HG03378 (cell line): ENCODE data around the gene NDUFAF5.
"Not testable (repeated sequence)": the region's sequence is repeated elsewhere in the genome, so short reads cannot be mapped to it uniquely, and the experiment has no call there.

ENCODE experiments used
- ATAC-seq: cut with Tn5 transposase; IDR thresholded peaks from one replicate; pipeline ENCODE4 v1.9.1; 2021; ENCODE audit warnings: mild to moderate bottlenecking, moderate library complexity; ENCODE audit not compliant: unreplicated experiment

The NDUFAF5 gene

GRCh38 chr20:13784893-13785715 is at the start of gene NDUFAF5, which contains the start of gene ESF1:
NDUFAF5 (plus strand) TSS chr20:13785028; CDS start chr20:13785069, 41 bp downstream.
ESF1 (minus strand) TSS chr20:13784919; CDS start chr20:13783140, 1,779 bp downstream.
- peak; percentile 96 for ATAC-seq

- no peak for ATAC-seq
These were observed 49.0 kb upstream of the NDUFAF5 start for GRCh38 chr20:13735826-13736225.

DNA sequence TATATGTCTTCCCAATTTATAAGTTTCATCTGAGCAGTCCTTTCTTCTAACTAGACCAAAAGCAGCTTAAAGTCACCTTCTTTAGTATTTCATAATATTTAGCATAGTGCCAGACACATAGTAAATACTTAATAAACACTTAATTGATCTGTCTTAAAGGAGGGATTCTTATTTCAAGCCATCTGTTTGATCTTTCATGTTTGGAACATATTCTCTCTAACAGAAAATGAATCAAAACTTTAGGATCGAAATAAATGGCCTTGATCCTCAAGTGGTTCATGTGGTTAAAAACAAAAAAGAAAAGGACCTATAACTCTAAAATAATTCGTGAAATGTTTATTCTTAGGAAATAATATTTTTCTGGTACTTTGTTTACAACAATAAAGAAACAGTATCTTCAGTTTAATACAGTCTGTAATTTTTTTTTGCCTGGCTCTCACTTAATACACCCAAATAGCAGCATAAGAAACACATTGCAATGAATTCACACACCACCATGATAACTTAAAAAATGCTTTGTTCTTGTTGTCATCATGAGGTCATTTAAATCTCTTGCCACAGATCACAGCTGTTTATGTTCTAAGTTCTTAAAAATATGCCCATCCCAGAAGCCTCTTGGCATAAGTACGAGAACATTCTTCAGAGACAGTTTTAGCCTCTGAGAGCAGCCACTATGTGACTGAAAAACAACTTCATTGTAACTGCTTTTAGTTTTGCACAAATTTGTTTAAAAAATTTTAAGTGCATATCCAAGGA is 48.2 kb upstream of the NDUFAF5 start:
- no peak for ATAC-seq

- not testable (repeated sequence) for ATAC-seq
These were observed 46.6 kb upstream of the NDUFAF5 start for GRCh38 chr20:13738187-13738586.

DNA sequence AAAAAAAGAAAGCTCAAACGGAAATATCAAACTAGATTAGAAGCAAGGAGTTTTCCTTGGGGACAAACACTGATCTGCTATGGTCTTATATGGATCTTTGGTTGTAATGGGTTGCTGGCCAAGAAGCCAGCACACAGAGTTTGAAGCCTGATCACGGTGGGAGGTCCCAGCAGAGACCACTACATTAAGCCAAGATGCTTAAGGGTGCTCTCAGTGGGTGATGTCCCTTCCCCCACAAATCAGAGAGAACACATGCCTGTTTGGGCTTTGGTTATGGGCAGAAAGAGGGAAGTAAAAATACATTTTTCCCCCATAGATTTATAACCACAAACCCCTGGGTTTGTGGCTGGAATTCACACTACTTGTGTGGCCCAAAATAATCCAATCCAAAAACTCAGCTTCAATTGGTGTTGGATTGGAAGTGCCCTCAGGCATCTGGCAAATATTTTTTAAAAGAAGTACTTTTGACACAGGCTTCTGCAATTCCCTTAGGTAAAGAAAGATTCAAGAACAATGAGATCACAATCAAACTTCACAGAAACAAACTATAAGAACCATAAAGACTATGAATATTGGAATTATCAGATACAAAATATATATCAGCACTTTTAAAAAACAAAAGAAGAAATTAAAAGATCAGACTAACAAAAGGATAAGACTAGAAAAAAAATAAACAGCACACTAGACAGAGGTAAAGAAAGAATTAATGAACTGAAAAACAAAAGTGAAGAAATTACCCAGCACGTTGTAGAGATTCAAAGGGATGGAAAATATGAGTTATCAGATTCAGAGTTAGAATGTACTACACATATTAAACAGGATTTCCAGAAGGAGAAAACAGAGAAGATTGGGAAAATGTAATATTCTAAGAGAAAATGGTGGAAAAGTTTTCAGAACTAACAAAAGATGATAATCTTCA is 44.8 kb upstream of the NDUFAF5 start:
- ATAC-seq: no peak

DNA sequence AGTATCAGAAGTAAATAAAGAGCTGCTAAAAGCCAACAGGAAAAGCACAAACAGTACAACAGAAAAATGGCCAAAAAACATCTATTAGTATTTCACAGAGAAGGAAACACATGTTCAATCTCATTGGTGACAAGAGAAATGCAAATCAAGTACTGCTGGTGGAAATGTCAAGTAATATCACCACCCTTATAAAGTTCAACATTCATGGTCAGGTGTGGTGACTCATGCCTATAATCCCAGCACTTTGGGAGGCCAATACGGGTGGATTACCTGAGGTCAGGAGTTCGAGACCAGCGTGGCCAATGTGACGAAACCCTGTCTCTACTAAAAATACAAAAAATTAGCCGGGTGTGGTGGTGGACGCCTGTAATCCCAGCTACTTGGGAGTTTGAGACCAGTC is 42.9 kb upstream of the NDUFAF5 start:
- ATAC-seq: no peak

DNA sequence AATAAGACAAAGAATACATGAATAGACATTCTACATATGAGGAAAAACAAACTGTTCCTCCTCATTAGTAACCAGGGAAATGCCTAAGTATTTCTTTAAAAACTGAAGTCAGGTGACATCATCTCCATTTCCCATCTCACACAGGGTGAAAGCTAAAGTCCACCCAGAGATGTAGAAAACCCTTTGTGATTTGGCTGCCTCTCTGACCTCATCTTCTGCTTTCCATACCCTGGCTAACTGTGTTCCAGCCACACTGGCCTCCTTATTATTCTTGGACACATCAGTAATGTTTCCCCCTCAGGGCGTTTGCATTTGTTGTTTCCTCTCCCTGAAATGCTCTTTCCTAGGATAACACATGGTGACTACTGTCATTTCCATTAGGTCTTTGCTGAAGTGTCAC is 40.5 kb upstream of the NDUFAF5 start:
- no peak for ATAC-seq

DNA sequence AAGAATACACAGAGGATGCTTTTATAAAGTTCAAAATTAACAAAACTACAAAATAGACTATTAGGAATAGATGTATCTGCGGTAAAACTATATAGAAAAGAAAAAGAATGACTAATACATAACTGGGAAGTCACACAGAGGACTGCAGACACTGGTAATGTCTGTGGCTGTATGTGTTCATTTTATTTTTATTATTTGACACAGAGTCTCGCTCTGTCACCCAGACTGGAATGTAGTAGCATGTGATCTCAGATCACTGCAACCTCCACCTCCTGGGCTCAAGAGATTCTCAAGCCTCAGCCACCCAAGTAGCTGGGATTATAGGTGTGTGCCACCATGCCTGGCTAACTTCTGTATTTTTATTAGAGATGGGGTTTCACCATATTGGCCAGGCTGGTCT is 39.0 kb upstream of the NDUFAF5 start:
- ATAC-seq: no peak

- ATAC-seq: no peak
These were observed 35.0 kb upstream of the NDUFAF5 start for GRCh38 chr20:13749811-13750210.

- ATAC-seq: no peak
These were observed 31.3 kb upstream of the NDUFAF5 start for GRCh38 chr20:13753436-13754036.

GRCh38 chr20:13755809-13756208 is 29.0 kb upstream of the NDUFAF5 start:
- ATAC-seq: no peak

DNA sequence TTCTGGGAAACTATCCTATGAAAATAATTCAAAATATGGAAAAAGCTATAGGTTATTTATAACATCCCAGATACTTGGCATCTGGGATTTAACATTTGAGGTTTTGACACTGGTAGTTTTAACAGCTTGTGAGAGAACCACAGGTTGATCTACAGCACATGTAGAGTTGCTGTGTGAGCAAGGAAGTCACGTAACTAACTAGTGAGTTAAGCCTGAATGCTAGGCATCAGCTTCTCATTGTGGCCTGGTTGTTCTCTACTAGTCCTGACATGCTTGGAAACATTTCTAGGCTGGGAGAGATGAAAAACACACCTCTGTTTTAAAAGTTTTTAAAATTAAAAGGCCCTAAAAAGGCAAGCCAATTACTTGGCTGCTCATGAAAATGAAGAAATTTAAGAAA is 28.3 kb upstream of the NDUFAF5 start:
- ATAC-seq: no peak

DNA sequence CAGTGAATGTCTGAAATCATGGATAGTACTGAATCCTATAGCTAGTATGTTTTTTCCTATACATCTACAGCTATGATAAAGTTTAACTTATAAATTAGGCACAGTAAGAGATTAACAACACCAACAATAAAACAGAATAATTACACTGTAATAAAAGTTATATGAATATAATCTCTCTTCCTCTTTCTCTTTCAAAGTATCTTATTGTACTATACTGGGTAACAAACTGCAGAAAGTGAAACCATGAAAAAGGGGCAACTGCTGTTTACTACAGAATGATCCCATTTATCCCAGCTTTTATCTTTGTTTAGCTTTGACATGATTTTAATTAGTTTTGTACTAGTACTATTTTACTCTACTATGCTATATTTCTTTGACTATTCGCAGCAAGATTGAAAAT is 25.9 kb upstream of the NDUFAF5 start:
- peak; percentile 49 for ATAC-seq

GRCh38 chr20:13760451-13760946 is 24.3 kb upstream of the NDUFAF5 start:
- ATAC-seq: not testable (repeated sequence)

- ATAC-seq: no peak
These were observed 19.5 kb upstream of the NDUFAF5 start for GRCh38 chr20:13765299-13765698.

DNA sequence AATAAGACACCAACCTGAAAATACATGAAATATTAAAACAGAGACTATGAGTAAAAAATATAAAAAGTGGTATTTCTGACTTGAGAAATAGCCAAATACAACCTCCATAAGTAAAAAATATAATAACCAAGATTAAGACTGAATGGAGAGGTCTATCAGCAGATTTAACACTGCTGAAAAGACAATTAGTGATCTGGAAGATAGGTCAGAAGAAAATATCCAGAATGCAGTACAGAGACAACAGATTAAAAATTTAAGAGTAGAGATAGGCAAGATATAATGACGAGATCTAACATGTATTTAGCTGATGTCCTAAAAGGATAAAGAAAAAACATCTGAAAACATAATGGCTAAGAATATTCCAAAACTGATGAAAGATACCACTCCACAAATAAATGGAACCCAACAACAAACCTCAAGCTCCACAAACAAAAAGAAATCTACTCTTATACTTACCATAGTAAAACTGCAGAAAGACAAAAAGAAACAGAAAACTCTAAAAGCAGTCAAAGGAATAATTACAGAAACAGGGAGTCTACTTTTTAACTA is 18.9 kb upstream of the NDUFAF5 start:
- ATAC-seq: no peak

DNA sequence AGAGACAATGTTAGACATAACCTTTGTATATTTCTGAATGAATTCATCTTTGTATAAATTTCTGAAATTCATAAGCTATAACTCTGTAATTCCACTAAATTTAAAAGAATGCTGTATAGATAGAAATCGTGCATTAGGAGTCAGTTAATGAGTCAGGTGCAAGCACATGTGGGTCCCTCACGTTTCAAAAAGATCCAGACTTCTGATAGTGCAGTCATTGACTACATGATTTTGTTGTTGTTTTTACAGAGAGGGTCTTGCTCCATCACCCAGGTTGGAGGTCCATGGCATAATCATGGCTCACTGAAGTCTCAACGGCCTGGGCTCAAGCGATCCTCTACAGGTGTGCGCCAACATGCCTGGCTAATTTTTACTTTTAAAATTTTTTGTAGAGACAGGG is 14.7 kb upstream of the NDUFAF5 start:
- ATAC-seq: no peak

DNA sequence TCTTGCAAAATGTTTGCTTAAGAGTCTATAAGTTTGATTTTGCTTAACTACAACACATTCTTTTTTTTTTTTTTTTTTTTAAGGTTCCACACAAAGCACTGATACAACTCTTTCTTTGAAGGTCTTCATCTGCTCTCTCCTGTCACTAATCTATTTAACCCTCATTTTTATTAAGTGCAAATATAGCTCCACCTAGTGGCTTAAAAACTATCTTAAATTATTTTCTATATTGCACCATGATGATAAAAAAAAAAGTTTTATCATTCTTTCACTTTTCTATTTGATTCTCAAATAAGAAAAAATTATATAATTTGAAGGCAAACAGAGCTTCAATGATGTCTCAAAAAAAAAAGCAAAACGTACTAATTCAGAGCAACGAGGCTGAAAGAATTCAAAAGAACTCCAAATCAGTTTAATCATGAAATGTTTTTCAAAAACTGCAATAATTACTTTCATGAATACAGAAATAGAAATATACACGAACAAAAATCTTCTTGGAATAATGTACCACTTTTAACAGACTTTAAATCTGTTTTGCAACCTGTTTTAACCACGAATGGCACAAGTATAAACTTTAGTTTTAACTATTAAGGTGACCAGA is 12.9 kb upstream of the NDUFAF5 start:
- ATAC-seq: peak; percentile 63

GRCh38 chr20:13772529-13772928 is 12.3 kb upstream of the NDUFAF5 start:
- ATAC-seq: no peak

- no peak for ATAC-seq
These were observed 9.0 kb upstream of the NDUFAF5 start for GRCh38 chr20:13775867-13776266.
